ENCODE data around the gene RAPSN.

Gene RAPSN

GRCh38 chr11:47434011-47434786, 14.7 kb downstream of the RAPSN start:
- DNase-seq (ENCODE audit: low read depth, low spot score) = peak; percentile 88

GRCh38 chr11:47433157-47433556, 15.8 kb downstream of the RAPSN start:
- DNase-seq (ENCODE audit: low read depth, low spot score) = peak; percentile 22

- no peak for DNase-seq (ENCODE audit: low read depth, low spot score)
Measured at GRCh38 chr11:47431356-47432083, 17.4 kb downstream of the RAPSN start.

GRCh38 chr11:47430524-47430923, 18.4 kb downstream of the RAPSN start:
- no peak for DNase-seq (ENCODE audit: low read depth, low spot score)

GRCh38 chr11:47426062-47426956, 22.6 kb downstream of the RAPSN start, which contains the start of gene PSMC3:
PSMC3 (minus strand) TSS chr11:47426439; CDS start chr11:47426279, 160 bp downstream.
- DNase-seq (ENCODE audit: low read depth, low spot score) = peak; percentile 99

- no peak for DNase-seq (ENCODE audit: low read depth, low spot score)
Measured at GRCh38 chr11:47425611-47426010, 23.3 kb downstream of the RAPSN start.

- DNase-seq (ENCODE audit: low read depth, low spot score) = no peak
Measured at GRCh38 chr11:47418454-47419259, 30.3 kb downstream of the RAPSN start.

- DNase-seq (ENCODE audit: low read depth, low spot score) = no peak
Measured at GRCh38 chr11:47417712-47418111, 31.2 kb downstream of the RAPSN start.

- peak; percentile 99 for DNase-seq (ENCODE audit: low read depth, low spot score)
Measured at GRCh38 chr11:47415949-47416472, 32.9 kb downstream of the RAPSN start.

GRCh38 chr11:47415091-47415854, 33.7 kb downstream of the RAPSN start:
- no peak for DNase-seq (ENCODE audit: low read depth, low spot score)

GRCh38 chr11:47414685-47415070, 34.3 kb downstream of the RAPSN start:
- DNase-seq (ENCODE audit: low read depth, low spot score) = no peak

- DNase-seq (ENCODE audit: low read depth, low spot score) = peak; percentile 35
Measured at GRCh38 chr11:47413908-47414684, 34.8 kb downstream of the RAPSN start.

GRCh38 chr11:47413351-47413750, 35.6 kb downstream of the RAPSN start:
- DNase-seq (ENCODE audit: low read depth, low spot score) = no peak

GRCh38 chr11:47411884-47412746, 36.8 kb downstream of the RAPSN start:
- DNase-seq (ENCODE audit: low read depth, low spot score) = peak; percentile 57

GRCh38 chr11:47410370-47411264, 38.3 kb downstream of the RAPSN start:
- DNase-seq (ENCODE audit: low read depth, low spot score) = no peak

- DNase-seq (ENCODE audit: low read depth, low spot score) = peak; percentile 29
Measured at GRCh38 chr11:47409440-47410369, 39.2 kb downstream of the RAPSN start.
